Panc1 (cell line): ENCODE results near the gene FAF1.

ENCODE experiments used
- CTCF ChIP-seq: fragments of 450-650 bp; IDR thresholded peaks from 2 replicates; pipeline ENCODE4 v1.5.1; 2017; ENCODE audit warnings: mild to moderate bottlenecking
- POLR2AphosphoS5 ChIP-seq: IDR thresholded peaks from 2 replicates; pipeline ENCODE4 v1.6.1; 2012; ENCODE audit warnings: mild to moderate bottlenecking, low read depth, low read length, moderate library complexity
- SIN3A ChIP-seq: IDR thresholded peaks from 2 replicates; pipeline ENCODE4 v1.6.1; 2012; ENCODE audit warnings: low read depth, mild to moderate bottlenecking, low read length, moderate library complexity, borderline replicate concordance; ENCODE audit not compliant: insufficient read depth
- TCF7L2 ChIP-seq: IDR thresholded peaks from 2 replicates; pipeline ENCODE4 v1.6.1; 2011; ENCODE audit warnings: mild to moderate bottlenecking, low read depth, low read length, inconsistent platforms
- TF ChIP-seq, protein P1 (sequence below), 2 experiments: IDR thresholded peaks; 2 replicates each; pipeline ENCODE4 v1.6.1; 2011 to 2012; ENCODE audit warnings: low read depth in 2 of 2, control low read depth in 1 of 2, low read length in 1 of 2, mild to moderate bottlenecking in 1 of 2, moderate library complexity in 1 of 2; ENCODE audit not compliant: insufficient read depth in 1 of 2

GRCh38 chr1:50476800-50477199 lies 483.3 kb downstream of the FAF1 start:
- TF ChIP-seq POLR2AphosphoS5 (no peak), CTCF (no peak), TCF7L2 (no peak), SIN3A (no peak)
- TF ChIP-seq, protein P1, sequence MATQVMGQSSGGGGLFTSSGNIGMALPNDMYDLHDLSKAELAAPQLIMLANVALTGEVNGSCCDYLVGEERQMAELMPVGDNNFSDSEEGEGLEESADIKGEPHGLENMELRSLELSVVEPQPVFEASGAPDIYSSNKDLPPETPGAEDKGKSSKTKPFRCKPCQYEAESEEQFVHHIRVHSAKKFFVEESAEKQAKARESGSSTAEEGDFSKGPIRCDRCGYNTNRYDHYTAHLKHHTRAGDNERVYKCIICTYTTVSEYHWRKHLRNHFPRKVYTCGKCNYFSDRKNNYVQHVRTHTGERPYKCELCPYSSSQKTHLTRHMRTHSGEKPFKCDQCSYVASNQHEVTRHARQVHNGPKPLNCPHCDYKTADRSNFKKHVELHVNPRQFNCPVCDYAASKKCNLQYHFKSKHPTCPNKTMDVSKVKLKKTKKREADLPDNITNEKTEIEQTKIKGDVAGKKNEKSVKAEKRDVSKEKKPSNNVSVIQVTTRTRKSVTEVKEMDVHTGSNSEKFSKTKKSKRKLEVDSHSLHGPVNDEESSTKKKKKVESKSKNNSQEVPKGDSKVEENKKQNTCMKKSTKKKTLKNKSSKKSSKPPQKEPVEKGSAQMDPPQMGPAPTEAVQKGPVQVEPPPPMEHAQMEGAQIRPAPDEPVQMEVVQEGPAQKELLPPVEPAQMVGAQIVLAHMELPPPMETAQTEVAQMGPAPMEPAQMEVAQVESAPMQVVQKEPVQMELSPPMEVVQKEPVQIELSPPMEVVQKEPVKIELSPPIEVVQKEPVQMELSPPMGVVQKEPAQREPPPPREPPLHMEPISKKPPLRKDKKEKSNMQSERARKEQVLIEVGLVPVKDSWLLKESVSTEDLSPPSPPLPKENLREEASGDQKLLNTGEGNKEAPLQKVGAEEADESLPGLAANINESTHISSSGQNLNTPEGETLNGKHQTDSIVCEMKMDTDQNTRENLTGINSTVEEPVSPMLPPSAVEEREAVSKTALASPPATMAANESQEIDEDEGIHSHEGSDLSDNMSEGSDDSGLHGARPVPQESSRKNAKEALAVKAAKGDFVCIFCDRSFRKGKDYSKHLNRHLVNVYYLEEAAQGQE (IDR thresholded peaks at IDR 0.05; ENCODE audit: insufficient read depth in 1 of 2, low read depth in 2 of 2, low read length in 1 of 2) = no peak
